Astrocyte of the cerebellum (primary cell): ENCODE measurements around the gene IGLL1.

Experiments
- DNase-seq: peaks from one replicate; pipeline ENCODE4 v3.0.0-alpha.2; 2011; ENCODE audit warnings: low read depth
- H3K4me3 ChIP-seq: 2 replicates; pipeline ENCODE4 v1.5.1; 2011; ENCODE audit warnings: mild to moderate bottlenecking, low read depth, low read length, moderate library complexity
- CTCF ChIP-seq: IDR thresholded peaks from 2 replicates; pipeline ENCODE4 v1.5.1; 2012; ENCODE audit warnings: low read length, low read depth, moderate library complexity, mild to moderate bottlenecking; ENCODE audit errors: missing control alignments
- in situ Hi-C: cut with HindIII; loops from 2 replicates; pipeline ENCODE4 v1.10.0; 2017; ENCODE audit warnings: low sequenced_read_pairs

IGLL1 gene

GRCh38 chr22:23524226-23524625, 55.9 kb downstream of the IGLL1 start:
- in situ Hi-C loops, result no loop called here
- DNase-seq, result no peak
- TF ChIP-seq CTCF, result no peak
- no peak overlapping the region for H3K4me3 ChIP-seq

- no peak for DNase-seq
- TF ChIP-seq CTCF, result no peak
- H3K4me3 ChIP-seq, result no peak overlapping the region
- in situ Hi-C loops, result no loop called here
Observed at GRCh38 chr22:23523713-23524112, 56.4 kb downstream of the IGLL1 start.
